ENCODE measurements around the gene CLK3. TPM values are rescaled to one million over a fixed set of nuclear protein-coding genes. Genes with fewer than 3 reads are reported as not detected.

CLK3 gene
- total and polyA plus RNA-seq, 2 donors (not counting 3 experiments of a cell fraction or from before 2014, with no cell fraction given), result 75.5 to 121 TPM

- POLR2A ChIA-PET, result no interaction called here
- CTCF ChIA-PET, result interaction anchor here (1.0 kb wide), 1 partner anchor 10 kb away, joined by 3 read pairs; no protein-coding TSS in a partner anchor
- dilution Hi-C loops (cut with MboI; ENCODE audit: extremely low pct_ligation_motif_present, low sequenced_read_pairs), result no loop called here
- no peak overlapping the region for H3K4me2 ChIP-seq (ENCODE audit: insufficient read depth, low read length)
- no peaks in the 10 kb centered on the region for H3K9me1 ChIP-seq (replicated peaks; ENCODE audit: control insufficient read depth, extremely low read depth, insufficient read depth, low read length)
- TF ChIP-seq FOS (IDR thresholded peaks at IDR 0.05; ENCODE audit: borderline replicate concordance, insufficient read depth, low read length) (no peak), GATA2 (IDR thresholded peaks at IDR 0.05; ENCODE audit: insufficient read depth, insufficient read length, low read depth, low read length) (no peak), EZH2 (IDR thresholded peaks at IDR 0.05; ENCODE audit: borderline replicate concordance, low read depth, low read length, severe bottlenecking) (no peak), POLR2AphosphoS5 (IDR thresholded peaks at IDR 0.05; ENCODE audit: insufficient read depth, low read depth, low read length) (no peak), MYC (IDR thresholded peaks at IDR 0.05; ENCODE audit: low read depth, low read length) (no peak), POLR2A (IDR thresholded peaks at IDR 0.05; ENCODE audit: low read depth, low read length) (no peak), JUN (IDR thresholded peaks at IDR 0.05; ENCODE audit: borderline replicate concordance, insufficient read depth, insufficient read length, low read depth) (no peak), MAX (IDR thresholded peaks at IDR 0.05; ENCODE audit: insufficient read depth, insufficient read length) (no peak)
- TF ChIP-seq, protein P1, sequence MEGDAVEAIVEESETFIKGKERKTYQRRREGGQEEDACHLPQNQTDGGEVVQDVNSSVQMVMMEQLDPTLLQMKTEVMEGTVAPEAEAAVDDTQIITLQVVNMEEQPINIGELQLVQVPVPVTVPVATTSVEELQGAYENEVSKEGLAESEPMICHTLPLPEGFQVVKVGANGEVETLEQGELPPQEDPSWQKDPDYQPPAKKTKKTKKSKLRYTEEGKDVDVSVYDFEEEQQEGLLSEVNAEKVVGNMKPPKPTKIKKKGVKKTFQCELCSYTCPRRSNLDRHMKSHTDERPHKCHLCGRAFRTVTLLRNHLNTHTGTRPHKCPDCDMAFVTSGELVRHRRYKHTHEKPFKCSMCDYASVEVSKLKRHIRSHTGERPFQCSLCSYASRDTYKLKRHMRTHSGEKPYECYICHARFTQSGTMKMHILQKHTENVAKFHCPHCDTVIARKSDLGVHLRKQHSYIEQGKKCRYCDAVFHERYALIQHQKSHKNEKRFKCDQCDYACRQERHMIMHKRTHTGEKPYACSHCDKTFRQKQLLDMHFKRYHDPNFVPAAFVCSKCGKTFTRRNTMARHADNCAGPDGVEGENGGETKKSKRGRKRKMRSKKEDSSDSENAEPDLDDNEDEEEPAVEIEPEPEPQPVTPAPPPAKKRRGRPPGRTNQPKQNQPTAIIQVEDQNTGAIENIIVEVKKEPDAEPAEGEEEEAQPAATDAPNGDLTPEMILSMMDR (IDR thresholded peaks at IDR 0.05; ENCODE audit: extremely low read depth in 1 of 2, insufficient read depth in 1 of 2, low read depth in 1 of 2, low read length in 2 of 2), result no peak
- H3K36me3 ChIP-seq (ENCODE audit: control insufficient read depth in 2 of 2, extremely low read depth in 1 of 2, insufficient read depth in 2 of 2, low read length in 2 of 2), result peaks cover 0 to 12% of the 10 kb centered on the region in 2 experiments
- no peak overlapping the region for H3K4me3 ChIP-seq (replicated peaks in 1 of 3; ENCODE audit: insufficient read depth in 1 of 3, low read depth in 1 of 3, low read length in 3 of 3)
- no peak overlapping the region for H2AFZ ChIP-seq (ENCODE audit: low read depth, low read length)
- no peaks in the 10 kb centered on the region for H3K27me3 ChIP-seq (ENCODE audit: control insufficient read depth in 2 of 2, insufficient read depth in 2 of 2, low read length in 2 of 2)
- H3K9me3 ChIP-seq (replicated peaks; ENCODE audit: control insufficient read depth, insufficient read depth, low read length), result no peaks in the 10 kb centered on the region
- no peak overlapping the region for H3K27ac ChIP-seq (ENCODE audit: insufficient read depth, low read depth, low read length)
- DNase-seq (ENCODE audit: low read depth, low spot score) (no peak), FAIRE-seq (no peak)
- H3K9ac ChIP-seq (replicated peaks; ENCODE audit: extremely low read depth, insufficient read depth, low read length), result no peak overlapping the region
- no peaks in the 10 kb centered on the region for H3K79me2 ChIP-seq (ENCODE audit: control insufficient read depth, insufficient read depth, low read length)
- H4K20me1 ChIP-seq (replicated peaks; ENCODE audit: control insufficient read depth, extremely low read depth, insufficient read depth, low read length), result no peaks in the 10 kb centered on the region
- BruUV-seq (replicated peaks), result no TSS peak
- intact Hi-C loops (cut with micrococcal nuclease), result no loop called here
- H3K4me1 ChIP-seq (ENCODE audit: control insufficient read depth, extremely low read depth, insufficient read depth, low read length), result peaks cover 26% of the 10 kb centered on the region
These were observed 22.5 kb upstream of the CLK3 start for GRCh38 chr15:74593122-74593521.

Data from endothelial cell of umbilical vein (primary cell).